ENCODE results near the gene NIPAL4.
"Not testable (repeated sequence)": the region's sequence is repeated elsewhere in the genome, so short reads cannot be mapped to it uniquely, and the experiment has no call there.

Gene NIPAL4

GRCh38 chr5:157463621-157464518, 3.9 kb downstream of the NIPAL4 start:
- no peak for DNase-seq

- no peak for DNase-seq
Measured at GRCh38 chr5:157464519-157465171, 4.6 kb downstream of the NIPAL4 start.

GRCh38 chr5:157468293-157468965, 8.4 kb downstream of the NIPAL4 start:
- DNase-seq: no peak

GRCh38 chr5:157469073-157469472, 9.1 kb downstream of the NIPAL4 start:
- no peak for DNase-seq

GRCh38 chr5:157469687-157470086, 9.7 kb downstream of the NIPAL4 start:
- no peak for DNase-seq

- no peak for DNase-seq
Measured at GRCh38 chr5:157470631-157471030, 10.6 kb downstream of the NIPAL4 start.

GRCh38 chr5:157471709-157472108, 11.7 kb downstream of the NIPAL4 start:
- DNase-seq: no peak

- no peak for DNase-seq
Measured at GRCh38 chr5:157473383-157474320, 13.6 kb downstream of the NIPAL4 start.

- DNase-seq: no peak
Measured at GRCh38 chr5:157475432-157475831, 15.4 kb downstream of the NIPAL4 start.

- DNase-seq: no peak
Measured at GRCh38 chr5:157476702-157477408, 16.8 kb downstream of the NIPAL4 start.

- DNase-seq: no peak
Measured at GRCh38 chr5:157477814-157478494, 17.9 kb downstream of the NIPAL4 start.

GRCh38 chr5:157478726-157479125, 18.7 kb downstream of the NIPAL4 start:
- no peak for DNase-seq

- no peak for DNase-seq
Measured at GRCh38 chr5:157479166-157479565, 19.2 kb downstream of the NIPAL4 start.

- DNase-seq: no peak
Measured at GRCh38 chr5:157479612-157480510, 19.8 kb downstream of the NIPAL4 start.

GRCh38 chr5:157481265-157481664, 21.3 kb downstream of the NIPAL4 start:
- no peak for DNase-seq

- no peak for DNase-seq
Measured at GRCh38 chr5:157481666-157482065, 21.7 kb downstream of the NIPAL4 start.

- DNase-seq: not testable (repeated sequence)
Measured at GRCh38 chr5:157482702-157483101, 22.7 kb downstream of the NIPAL4 start.

- DNase-seq: no peak
Measured at GRCh38 chr5:157484768-157485167, 24.8 kb downstream of the NIPAL4 start.

GRCh38 chr5:157485340-157485739, 25.3 kb downstream of the NIPAL4 start:
- DNase-seq: no peak

GRCh38 chr5:157485811-157486210, 25.8 kb downstream of the NIPAL4 start:
- DNase-seq: no peak

Data from cortex of kidney (tissue), 1 donor.